Measurements from ENCODE around the gene MAGT1.

The MAGT1 gene

GRCh38 chrX:77779695-77780094, 115.5 kb downstream of the MAGT1 start:
- Histone ChIP-seq H3K36me3 (no peaks in the 10 kb centered on the region), H3K4me3 (ENCODE audit: low read depth, low read length) (no peak overlapping the region), H3K27me3 (no peaks in the 10 kb centered on the region), H3K4me1 (no peaks in the 10 kb centered on the region), H3K9me3 (no peaks in the 10 kb centered on the region)
- no peak for DNase-seq
- TF ChIP-seq CTCF (IDR thresholded peaks at IDR 0.05; ENCODE audit: low read depth, low read length) = no peak

- Histone ChIP-seq H3K9me3 (no peaks in the 10 kb centered on the region), H3K4me3 (ENCODE audit: low read depth, low read length) (no peak overlapping the region), H3K36me3 (no peaks in the 10 kb centered on the region), H3K4me1 (no peaks in the 10 kb centered on the region), H3K27me3 (no peaks in the 10 kb centered on the region)
- no peak for TF ChIP-seq CTCF (IDR thresholded peaks at IDR 0.05; ENCODE audit: low read depth, low read length)
- DNase-seq = no peak
Measured at GRCh38 chrX:77776659-77777058, 118.6 kb downstream of the MAGT1 start.
